Mesodermal cell (in vitro differentiated cells): ENCODE measurements around the gene RTN4.

Source experiments
- H3K27ac ChIP-seq: 2 replicates; pipeline ENCODE4 v1.7.0; 2013; ENCODE audit warnings: mild to moderate bottlenecking, low read depth, low read length, moderate library complexity; ENCODE audit not compliant: severe bottlenecking
- H3K36me3 ChIP-seq: 2 replicates; pipeline ENCODE4 v1.7.1; 2013; ENCODE audit warnings: mild to moderate bottlenecking, low read length, moderate library complexity; ENCODE audit not compliant: control insufficient read depth, insufficient read depth
- H3K4me1 ChIP-seq: one replicate; pipeline ENCODE4 v1.7.1; 2013; ENCODE audit warnings: mild to moderate bottlenecking, low read length; ENCODE audit not compliant: insufficient read depth, control insufficient read depth, poor library complexity, severe bottlenecking
- H3K4me3 ChIP-seq: 2 replicates; pipeline ENCODE4 v1.7.0; 2013; ENCODE audit warnings: low read length, control low read depth, mild to moderate bottlenecking; ENCODE audit not compliant: insufficient read depth, poor library complexity, severe bottlenecking; ENCODE audit errors: extremely low read depth
- H3K9me3 ChIP-seq: 2 replicates; pipeline ENCODE4 v1.7.1; 2013; ENCODE audit warnings: mild to moderate bottlenecking, low read length, moderate library complexity; ENCODE audit not compliant: control insufficient read depth
- WGBS, 2 experiments: methylation state at CpG; one replicate each; pipeline ENCODE4 v1.1.5; 2013; ENCODE audit warnings: missing lambda C conversion rate in 2 of 2; ENCODE audit not compliant: insufficient coverage in 2 of 2; 5-methylcytosine and 5-hydroxymethylcytosine counted together

The RTN4 gene

DNA sequence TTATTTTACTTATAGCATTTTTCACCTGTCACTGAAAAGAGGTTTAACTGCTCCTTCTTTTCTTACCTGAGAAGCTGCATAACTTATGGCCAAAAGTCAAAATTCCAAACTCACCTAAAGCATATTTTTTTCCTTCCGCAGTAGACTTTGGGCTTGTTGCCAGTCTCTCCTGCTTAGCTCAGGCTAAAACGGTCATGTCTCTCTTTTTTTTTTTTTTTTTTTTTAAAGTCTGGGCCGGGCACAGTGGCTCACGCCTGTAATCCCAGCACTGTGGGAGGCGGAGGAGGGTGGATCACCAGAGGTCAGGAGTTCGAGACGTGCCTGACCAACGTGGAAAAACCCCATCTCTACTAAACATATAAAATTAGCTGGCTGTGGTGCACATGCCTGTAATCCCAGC lies 113.5 kb downstream of the RTN4 start:
- Histone ChIP-seq H3K27ac (no peak overlapping the region), H3K4me3 (no peak overlapping the region), H3K9me3 (no peaks in the 10 kb centered on the region), H3K4me1 (no peaks in the 10 kb centered on the region), H3K36me3 (no peaks in the 10 kb centered on the region)
- WGBS, 2 experiments: 75 to 93% methylated on average over 2 to 6 of the region's 8 CpGs

DNA sequence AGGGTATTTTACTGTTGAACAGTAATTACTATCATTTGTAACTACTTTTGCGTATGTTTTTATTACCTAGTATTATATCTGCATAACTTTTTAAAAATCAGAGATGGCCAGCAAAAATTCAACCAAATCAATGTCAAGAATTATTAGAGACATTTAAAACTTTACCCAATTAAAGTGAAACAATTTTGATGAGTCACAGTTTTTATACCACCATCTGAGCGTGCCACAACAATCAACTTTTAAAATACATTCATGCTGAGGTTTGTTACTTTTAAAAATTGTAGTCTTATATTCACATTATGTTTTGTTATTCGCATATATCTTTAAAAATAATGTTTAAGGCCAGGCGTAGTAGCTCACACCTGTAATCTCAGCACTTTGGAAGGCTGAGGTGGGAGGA lies 114.9 kb downstream of the RTN4 start:
- Histone ChIP-seq H3K9me3 (no peaks in the 10 kb centered on the region), H3K27ac (no peak overlapping the region), H3K36me3 (no peaks in the 10 kb centered on the region), H3K4me3 (no peak overlapping the region), H3K4me1 (no peaks in the 10 kb centered on the region)
- no CpG with 5 or more reads among the region's 4 CpGs for WGBS, 2 experiments

GRCh38 chr2:54931473-54931872 lies 118.8 kb downstream of the RTN4 start:
- Histone ChIP-seq H3K36me3 (no peaks in the 10 kb centered on the region), H3K27ac (no peak overlapping the region), H3K4me1 (no peaks in the 10 kb centered on the region), H3K4me3 (no peak overlapping the region), H3K9me3 (no peaks in the 10 kb centered on the region)
- 90 to 93% methylated on average over 6 of the region's 6 CpGs for WGBS, 2 experiments

- Histone ChIP-seq H3K9me3 (no peaks in the 10 kb centered on the region), H3K4me1 (no peaks in the 10 kb centered on the region), H3K4me3 (no peak overlapping the region), H3K36me3 (no peaks in the 10 kb centered on the region), H3K27ac (no peak overlapping the region)
- WGBS, 2 experiments: 33 to 88% methylated on average over 1 of the region's 4 CpGs
Observed at GRCh38 chr2:54928719-54929118, 121.5 kb downstream of the RTN4 start.

- H3K4me3 ChIP-seq: no peak overlapping the region
- no peaks in the 10 kb centered on the region for H3K9me3 ChIP-seq
- H3K27ac ChIP-seq: no peak overlapping the region
- 90 to 96% methylated on average over 12 to 15 of the region's 16 CpGs for WGBS, 2 experiments
- no peaks in the 10 kb centered on the region for H3K36me3 ChIP-seq
- no peaks in the 10 kb centered on the region for H3K4me1 ChIP-seq
Observed at GRCh38 chr2:54927751-54928615, 122.3 kb downstream of the RTN4 start.

DNA sequence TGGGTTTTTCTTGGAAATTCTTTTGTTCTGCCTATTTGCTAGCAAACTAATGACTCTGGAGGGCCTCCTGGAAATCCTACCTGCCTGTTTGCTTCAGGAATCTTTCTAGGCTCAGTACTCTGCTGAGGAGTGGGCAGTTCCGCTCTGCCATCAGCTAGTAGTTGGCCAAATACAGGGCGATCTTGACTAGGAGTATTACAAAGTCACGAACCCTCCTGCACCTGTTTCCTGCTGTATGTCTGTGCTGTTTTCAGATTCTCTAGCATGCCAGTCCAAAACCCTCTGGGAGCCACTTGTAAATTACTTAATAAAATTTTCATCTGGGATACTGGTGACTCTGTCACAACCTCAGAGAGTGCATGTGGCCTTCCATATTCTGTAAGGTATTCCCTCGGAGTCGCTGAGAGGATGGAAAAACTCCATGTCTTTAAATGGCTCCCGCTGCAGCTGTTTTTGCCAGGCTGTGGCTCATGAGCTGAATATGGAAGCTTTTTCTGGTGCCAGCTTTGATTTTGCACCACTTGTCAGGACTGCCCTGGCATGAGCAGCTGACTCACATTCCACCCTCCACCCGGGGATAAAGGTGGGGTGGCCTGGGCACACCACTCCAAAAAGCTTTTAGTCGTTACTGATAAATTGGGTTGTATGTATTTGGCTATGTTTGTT lies 123.0 kb downstream of the RTN4 start:
- WGBS, 2 experiments: 71 to 89% methylated on average over 6 of the region's 8 CpGs
- no peak overlapping the region for H3K4me3 ChIP-seq
- no peaks in the 10 kb centered on the region for H3K36me3 ChIP-seq
- no peaks in the 10 kb centered on the region for H3K4me1 ChIP-seq
- no peak overlapping the region for H3K27ac ChIP-seq
- H3K9me3 ChIP-seq: no peaks in the 10 kb centered on the region

- H3K9me3 ChIP-seq: no peaks in the 10 kb centered on the region
- no peak overlapping the region for H3K4me3 ChIP-seq
- 91 to 100% methylated on average over 1 to 4 of the region's 4 CpGs for WGBS, 2 experiments
- no peaks in the 10 kb centered on the region for H3K36me3 ChIP-seq
- H3K27ac ChIP-seq: no peak overlapping the region
- H3K4me1 ChIP-seq: no peaks in the 10 kb centered on the region
Observed at GRCh38 chr2:54925022-54925421, 125.2 kb downstream of the RTN4 start.

DNA sequence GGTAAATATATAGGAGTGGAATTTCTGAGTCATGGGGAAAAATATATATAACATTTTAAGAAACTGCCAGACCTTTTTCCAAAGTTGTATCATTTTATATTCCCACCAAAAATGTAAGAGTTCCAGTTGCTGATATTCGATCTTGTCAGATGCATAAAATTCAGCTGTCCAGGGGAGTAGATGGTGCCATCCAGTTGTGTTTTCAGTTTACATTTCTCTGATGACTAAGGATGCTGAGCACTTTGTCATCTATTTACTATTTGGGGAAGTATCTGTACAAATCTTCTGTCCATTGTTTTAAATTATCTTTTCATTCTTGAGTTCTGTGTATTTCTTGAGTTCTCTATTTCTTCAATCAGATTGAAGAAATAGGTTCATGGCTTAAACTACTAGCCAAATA lies 126.1 kb downstream of the RTN4 start:
- Histone ChIP-seq H3K36me3 (no peaks in the 10 kb centered on the region), H3K4me1 (no peaks in the 10 kb centered on the region), H3K9me3 (no peaks in the 10 kb centered on the region), H3K27ac (no peak overlapping the region), H3K4me3 (no peak overlapping the region)
- WGBS, 2 experiments: 71% methylated on average over 1 of the region's 1 CpG; no CpG with 5 or more reads in 1 of the 2 experiments
